AG09309 (cell line): ENCODE results near the gene BAG3.

Experiments
- DNase-seq: peaks from one replicate; pipeline ENCODE4 v3.0.0-alpha.2; 2010; ENCODE audit warnings: low read depth
- H3K4me3 ChIP-seq: 2 replicates; pipeline ENCODE4 v1.5.1; 2011; ENCODE audit warnings: mild to moderate bottlenecking, low read depth, low read length, moderate library complexity; ENCODE audit not compliant: control insufficient read depth
- CTCF ChIP-seq: IDR thresholded peaks from 2 replicates; pipeline ENCODE4 v1.5.1; 2011; ENCODE audit warnings: mild to moderate bottlenecking, low read depth, low read length, inconsistent platforms; ENCODE audit not compliant: insufficient read depth, control insufficient read depth; ENCODE audit errors: missing control alignments

BAG3 gene

DNA sequence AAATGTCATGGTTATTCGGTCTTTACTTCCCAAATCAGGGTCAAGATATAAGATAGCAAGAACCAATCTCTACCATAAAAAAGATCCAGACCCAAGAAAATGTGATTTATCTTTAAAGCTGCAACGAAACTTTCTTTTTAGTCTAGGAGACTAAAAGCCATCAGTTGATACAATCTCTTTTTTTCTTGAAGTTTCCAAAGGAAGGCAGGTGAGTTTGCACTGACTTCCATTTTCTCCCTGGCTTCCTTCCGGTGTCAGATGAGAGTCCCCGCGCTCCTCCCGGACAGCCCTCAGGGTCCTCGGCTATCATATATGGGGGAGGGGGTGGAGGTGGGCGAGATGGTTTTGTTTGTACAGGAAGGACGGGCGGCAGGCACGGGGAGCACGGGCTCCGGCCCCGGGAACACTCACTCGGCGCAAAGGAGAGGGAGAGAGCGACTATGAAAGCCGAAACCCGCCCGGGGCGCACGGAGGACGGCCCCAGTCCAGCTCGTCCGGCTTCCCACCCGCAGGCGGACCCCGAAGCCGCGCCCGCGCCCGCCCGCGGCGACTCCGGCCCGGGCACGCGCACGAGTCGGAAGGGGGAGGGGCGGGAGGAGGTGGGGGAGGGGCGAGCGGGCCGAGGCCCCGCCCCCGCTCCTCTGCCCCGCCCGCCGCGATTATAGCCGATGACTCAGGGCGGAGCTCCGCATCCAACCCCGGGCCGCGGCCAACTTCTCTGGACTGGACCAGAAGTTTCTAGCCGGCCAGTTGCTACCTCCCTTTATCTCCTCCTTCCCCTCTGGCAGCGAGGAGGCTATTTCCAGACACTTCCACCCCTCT is at the start of gene BAG3:
Gene BAG3 (plus strand): TSS at position 689 of the 822 bp plus-strand sequence. CDS start 296 bp downstream, outside the sequence.
- TF ChIP-seq CTCF = no peak
- peak; percentile 74 for DNase-seq
- peak within 1 kb of the TSS; percentile 79 for H3K4me3 ChIP-seq

DNA sequence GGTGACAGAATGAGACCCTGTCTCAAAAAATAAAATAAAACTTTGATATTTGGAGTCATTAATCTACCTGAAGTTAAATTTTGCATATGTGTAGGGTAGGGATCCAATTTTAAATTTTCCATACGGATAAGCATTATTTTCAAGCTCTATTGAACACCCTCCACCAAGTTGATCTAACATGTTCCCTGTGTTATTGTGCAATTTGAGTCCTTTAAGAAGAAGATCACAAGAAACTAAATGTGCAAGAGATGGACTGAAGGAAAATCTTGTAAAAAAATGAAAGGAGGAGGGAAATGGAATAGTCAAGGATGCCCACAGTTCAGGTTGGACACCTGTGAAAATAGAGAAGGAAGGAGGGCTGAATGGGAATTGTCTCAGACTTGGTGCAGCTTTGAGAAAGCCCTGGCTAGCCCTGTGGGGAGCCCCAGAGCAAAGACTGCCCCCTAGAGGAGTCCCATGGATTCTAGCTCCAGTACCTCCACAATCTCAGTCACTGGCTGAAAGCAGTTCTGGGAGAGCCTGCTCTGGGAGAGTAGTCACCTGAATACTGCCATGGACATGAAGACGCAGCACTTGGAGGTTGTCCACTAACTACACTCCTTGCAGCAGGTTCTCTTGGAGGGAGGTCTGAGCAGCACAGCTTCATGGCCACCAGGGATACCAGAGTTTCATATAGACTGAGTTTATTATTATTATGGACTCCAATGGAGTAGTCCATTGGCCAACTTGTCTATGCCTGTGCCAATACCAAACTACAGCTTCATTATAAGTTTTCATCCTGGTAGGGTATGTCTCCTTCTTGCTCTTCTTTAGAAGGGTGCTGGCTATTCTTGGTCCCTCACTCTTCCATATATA is 48.7 kb upstream of the BAG3 start:
- TF ChIP-seq CTCF = peak; percentile 68
- H3K4me3 ChIP-seq = no peak overlapping the region
- DNase-seq = no peak

GRCh38 chr10:119604468-119604867 is 46.7 kb upstream of the BAG3 start:
- no peak for TF ChIP-seq CTCF
- no peak overlapping the region for H3K4me3 ChIP-seq
- DNase-seq = no peak

DNA sequence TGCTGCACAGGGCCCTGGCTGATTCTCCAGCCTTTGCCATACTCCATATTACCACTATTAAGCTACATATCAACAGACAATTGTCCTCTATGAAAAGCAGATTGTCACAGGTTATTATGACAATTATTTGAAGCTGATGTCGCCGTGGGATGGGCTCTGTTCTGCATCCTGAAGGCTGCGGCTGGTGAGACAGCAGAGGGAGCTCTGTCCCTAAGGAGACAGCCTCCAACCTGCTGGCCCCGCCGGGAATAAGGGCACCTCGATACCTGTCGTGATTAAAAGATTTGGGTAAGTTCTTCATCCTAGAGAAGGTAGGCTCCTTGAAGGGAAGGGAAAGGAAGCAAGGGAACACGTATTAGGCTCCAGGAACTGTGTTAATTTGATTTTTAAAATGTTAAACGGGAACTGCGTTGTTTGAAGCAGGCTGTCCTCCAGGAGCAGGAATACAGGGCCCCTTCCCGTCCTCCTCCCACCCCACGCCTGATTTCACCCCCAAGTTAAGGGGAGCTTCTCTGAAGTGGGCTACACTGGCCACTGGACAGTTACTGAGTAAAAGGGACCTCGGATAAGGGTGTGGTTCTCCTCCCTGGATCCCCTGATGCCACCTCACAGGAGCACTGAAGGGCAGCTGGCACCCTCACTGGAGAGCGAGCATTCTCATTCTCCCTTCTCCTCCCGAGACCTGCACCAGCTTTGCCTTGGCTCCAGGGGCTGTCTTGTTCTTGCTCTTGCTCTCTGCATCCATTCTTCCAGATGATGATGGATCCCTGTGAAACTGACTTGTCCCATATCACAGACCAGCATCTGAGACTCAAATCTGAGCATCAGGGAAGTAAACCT is 42.6 kb upstream of the BAG3 start:
- no peak for DNase-seq
- peak; percentile 84 for TF ChIP-seq CTCF
- no peak overlapping the region for H3K4me3 ChIP-seq

GRCh38 chr10:119609516-119609915 is 41.7 kb upstream of the BAG3 start:
- DNase-seq = no peak
- TF ChIP-seq CTCF = no peak
- H3K4me3 ChIP-seq = no peak overlapping the region

DNA sequence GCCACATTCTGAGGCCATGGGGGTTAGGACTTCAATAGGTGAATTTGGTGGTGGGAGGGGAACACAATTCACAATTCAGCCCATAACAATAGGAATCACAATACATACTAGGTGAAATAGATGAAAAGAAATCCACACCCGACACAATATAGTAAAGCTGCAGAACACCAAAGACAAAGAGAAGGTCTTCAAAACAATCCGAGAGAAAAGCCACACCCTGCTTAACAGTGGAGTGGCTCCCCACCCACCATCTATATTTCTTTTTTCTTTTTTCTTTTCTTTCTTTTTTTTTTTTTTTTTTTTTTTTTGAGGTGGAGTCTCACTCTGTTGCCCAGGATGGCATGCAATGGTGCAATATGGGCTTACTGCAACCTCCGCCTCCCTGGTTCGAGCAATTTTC is 39.7 kb upstream of the BAG3 start:
- DNase-seq = no peak
- no peak for TF ChIP-seq CTCF
- no peak overlapping the region for H3K4me3 ChIP-seq
